Measurements from ENCODE around the gene MEN1.

The MEN1 gene

DNA sequence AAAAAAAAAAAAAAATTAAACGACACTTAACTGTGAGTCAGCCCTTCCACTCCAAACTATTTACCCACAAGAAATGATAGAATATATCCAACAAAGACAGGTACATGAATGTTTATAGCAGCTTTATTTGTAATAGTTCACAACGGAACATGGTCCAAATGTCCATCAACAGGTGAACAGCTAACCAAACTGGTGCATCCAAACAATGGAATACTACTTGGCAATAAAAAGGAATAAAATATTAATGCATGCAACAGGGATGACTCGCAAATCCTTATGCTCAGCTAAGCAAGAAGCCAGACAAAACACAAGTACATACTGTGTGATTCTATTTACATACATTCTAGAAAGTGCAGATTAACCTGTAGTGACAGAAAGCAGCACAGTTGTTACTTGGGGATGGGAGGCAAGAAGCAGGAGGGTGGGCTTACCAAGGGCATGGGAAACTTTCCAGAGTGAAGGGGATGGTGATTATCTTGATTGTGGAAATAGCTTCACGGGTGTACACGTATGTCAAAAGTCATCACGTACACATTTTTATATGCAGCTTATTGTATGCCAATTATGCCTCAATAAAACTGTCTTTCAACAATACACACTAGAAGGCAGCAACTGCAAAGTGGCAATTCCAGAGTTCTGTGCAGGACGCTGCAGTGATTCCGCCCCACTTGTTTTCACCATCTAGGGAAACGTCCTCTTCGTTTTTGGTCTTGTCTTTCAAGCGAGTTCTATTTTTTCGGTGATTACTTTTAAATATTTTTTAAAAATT lies 25.4 kb downstream of the MEN1 start:
- DNase-seq (ENCODE audit: low read depth) = no peak

- DNase-seq (ENCODE audit: low read depth) = peak; percentile 99
These were observed 31.7 kb downstream of the MEN1 start, which contains the start of gene SF1 for GRCh38 chr11:64778473-64779298. Gene SF1 (minus strand): TSS chr11:64778542. CDS start chr11:64778392, 150 bp downstream.

DNA sequence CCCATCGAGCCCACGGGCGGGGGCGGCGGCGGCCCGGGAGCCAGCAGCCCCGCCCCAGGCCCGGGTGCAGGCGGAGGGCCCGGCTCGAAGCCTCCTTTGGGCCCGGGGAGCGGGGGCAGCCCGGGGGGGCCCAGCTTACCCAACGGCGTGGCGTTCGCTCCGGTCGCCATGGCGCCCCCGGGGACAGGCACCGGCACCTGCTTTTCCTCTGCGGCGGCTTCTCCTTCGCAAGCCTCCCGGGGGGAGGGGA lies 32.2 kb downstream of the MEN1 start:
- no peak for DNase-seq (ENCODE audit: low read depth)

DNA sequence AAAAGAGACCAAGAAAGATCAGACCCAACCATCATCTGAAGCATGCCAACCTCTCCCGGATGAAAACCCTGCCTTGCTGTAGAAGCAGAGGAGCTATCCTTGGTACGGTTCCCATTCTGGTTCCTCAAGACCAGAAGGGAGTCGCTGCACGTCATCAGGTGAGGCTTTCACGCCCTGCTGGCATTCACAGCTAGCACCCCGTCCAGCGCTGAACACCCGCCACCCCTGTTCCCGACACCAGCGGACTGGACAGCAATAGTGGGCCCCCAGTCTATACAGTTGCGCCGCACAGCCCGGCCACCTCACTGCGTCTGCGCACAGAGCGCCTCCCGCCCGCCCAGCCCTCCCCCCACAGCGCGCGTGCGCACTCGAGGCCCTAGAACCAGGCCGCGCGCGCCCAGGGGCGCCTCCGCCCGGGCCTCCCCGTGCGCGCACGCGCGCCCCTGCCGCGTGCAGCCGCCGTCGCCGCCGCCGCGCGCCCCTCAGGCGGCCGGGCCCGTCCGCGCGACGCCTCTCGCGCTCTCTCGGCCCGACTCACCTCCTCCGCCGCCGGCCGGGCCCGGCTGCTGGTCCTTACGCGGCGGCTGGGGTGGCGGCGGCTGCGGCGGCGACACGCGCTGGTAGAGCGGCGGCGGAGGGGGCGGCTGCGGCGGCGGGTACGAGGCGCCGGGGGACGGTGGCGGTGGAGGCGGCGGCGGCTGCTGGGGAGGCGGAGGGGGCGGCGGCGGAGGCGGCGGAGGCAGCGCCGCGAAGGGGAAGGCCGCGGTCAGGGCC lies 32.7 kb downstream of the MEN1 start:
- peak; percentile 70 for DNase-seq (ENCODE audit: low read depth)

DNA sequence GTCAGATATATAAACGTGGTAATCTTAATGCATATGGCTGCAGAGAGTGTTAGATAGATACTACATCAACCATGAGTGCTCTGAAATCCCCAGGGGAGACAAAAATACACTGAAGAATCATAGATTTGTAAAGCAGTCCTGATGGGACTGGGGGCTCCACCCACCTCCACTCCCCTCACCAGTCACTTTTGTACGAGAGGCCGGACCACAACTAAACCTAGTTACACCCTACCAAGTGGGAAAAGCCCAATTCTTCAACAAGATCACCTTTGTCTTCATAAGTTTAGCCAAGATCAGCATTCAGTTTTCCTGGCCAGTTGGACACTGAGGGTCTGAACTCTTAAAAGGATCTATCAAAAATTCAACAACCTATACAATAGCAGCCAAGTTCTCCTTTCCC lies 33.5 kb downstream of the MEN1 start:
- DNase-seq (ENCODE audit: low read depth) = no peak

GRCh38 chr11:64776425-64776824 lies 33.9 kb downstream of the MEN1 start:
- no peak for DNase-seq (ENCODE audit: low read depth)

GRCh38 chr11:64774144-64774543 lies 36.2 kb downstream of the MEN1 start:
- DNase-seq (ENCODE audit: low read depth) = no peak

DNA sequence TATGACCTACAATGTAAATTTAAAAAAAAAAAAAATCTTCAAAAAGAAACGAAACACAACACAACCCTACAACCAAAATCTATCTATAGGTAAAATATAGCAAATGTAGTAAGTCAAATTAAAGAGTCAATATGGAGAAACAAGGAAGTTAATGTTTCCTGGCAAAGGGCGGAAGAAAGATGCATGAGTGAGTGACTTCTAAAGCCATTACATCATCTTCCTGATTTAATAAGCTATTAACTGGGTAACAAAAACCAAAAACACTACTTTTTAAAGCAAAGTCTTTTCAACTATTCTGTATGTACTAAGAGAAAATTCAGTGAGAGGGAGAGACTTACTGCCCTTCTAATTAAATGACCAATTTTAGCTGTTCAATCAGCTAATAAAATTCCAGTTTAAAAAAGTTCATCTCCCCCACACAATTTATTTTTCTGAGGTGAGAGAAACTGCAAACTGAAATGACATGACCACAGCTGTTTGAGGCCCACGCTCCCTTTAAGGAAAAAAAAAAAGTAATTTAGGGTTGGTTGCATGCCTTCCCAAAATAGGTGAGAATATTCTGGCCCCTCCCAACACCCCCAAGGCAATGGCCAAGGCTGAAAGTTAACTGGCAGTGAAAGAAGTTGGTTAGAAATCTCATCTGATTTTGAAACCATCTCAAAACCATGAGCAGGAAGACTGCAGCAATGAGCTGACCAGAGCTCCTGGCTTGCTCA lies 37.9 kb downstream of the MEN1 start:
- no peak for DNase-seq (ENCODE audit: low read depth)

GRCh38 chr11:64771861-64772260 lies 38.5 kb downstream of the MEN1 start:
- no peak for DNase-seq (ENCODE audit: low read depth)

DNA sequence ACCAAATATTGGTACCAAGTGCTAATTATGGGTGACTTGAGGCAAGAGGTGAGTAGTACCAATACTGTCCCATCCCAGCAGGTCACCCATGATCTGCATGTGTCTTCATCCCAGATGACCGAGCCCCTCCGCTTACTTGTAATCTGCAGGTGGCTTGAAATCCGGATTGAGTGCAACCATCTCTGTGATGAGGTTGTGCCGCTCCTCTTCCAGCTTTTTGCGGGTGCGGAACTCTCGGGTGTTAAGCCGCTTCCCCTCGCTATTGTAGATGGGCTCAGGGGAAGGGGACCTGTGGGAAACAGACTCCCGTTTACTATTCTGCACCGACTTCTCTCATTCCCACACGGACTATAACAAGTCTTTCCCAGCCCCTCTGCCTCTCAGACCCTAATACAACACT lies 40.2 kb downstream of the MEN1 start:
- no peak for DNase-seq (ENCODE audit: low read depth)

DNA sequence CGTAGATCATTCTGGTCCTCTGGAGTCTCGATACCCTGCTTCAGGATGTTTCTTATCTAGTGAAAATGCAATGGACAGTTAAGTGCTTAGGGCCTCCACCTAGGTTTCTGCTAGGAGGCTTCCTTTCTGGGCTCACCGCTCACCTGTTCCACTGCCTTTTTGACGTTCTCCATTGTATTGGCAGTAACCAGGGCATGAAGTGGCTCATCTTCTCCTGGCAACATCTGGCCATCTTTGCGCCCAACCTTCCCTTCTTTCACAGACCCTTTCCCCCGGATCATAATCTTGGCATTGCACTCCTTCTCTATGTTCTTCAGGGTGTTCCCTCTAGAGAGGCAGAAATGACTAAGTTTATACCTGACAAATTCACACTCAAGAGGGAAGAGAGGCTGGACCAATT lies 41.1 kb downstream of the MEN1 start:
- DNase-seq (ENCODE audit: low read depth) = no peak

DNA sequence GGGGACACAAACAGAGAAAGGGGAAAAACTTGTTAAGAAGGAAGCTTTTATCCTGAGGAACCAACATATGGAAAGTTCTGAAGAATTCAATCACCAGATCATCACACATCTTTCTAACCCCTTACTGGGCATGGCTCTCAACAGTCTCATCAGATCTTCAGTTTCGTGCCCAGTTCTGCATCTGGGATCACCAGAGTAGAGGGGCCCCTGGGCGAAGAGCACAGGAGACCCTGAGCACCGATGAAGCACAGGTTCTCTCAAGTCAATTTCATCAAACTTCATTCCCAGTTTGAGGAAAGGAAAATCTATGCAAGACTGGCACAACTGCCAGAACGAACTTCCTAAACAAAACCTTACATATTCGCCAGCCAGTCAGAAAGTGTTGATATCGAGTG lies 42.1 kb downstream of the MEN1 start:
- no peak for DNase-seq (ENCODE audit: low read depth)

DNA sequence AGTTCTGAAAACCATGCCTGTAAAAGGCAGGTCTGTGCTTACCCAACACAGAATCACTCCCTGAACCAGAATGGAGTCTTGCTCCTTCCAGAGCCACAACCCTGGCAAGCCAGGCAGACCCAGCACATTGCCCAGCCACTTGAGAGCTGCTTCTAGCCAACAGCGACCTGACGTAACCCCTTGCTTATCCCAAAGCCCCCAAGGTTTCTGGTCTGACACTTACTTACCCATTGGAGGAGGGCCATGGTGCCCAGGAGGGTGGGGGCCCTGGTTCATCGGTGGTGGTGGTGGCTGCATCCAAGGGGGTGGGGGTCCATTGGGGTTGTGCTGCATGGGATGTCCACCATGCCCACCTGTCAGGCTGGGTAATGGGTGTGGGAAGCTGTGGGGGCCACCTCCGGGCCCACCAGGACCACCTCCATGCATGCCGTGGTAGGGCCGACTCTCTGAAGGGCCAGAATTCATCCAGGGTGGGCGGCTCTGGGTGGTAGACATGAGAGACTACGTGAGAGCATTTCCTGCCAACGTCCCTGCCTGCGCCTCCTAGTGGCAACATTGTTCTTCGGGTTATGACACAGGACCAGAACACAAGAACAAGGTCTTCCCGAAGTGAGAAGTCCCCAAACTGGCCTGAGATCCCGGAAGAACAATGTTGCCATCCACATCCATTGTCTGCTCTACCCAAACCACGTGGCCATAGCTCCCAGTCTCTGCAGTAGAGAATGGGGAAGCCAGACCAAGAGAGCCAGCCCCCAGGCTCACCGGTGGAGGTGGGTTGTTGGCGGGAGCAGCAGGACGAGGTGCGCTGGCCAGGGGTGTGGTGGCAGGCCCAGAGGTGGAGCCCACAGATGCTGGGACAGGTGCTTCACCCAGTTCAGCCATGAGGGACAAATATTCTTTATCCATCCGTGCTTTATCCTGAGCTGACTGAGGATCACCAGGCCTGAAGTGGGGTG lies 42.7 kb downstream of the MEN1 start:
- DNase-seq (ENCODE audit: low read depth) = peak; percentile 83

DNA sequence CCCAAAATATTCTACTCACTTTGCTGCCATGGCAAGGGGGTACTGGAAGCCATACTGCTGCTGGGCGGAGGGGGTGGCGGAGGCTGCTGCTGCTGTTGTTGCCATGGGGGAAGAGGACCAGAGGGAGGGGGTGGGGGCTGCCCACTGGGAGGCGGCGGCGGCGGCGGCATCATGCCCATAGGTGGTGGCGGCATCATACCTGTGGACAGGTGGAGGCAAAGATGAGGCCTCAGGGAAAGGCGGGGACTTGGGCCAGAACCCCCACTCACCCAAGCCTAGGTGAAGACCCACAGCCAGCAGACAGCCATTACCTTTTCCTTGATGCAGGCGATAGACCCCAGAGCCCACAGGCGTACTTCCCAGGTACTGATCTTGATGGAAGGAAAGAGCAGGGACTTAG lies 43.5 kb downstream of the MEN1 start:
- no peak for DNase-seq (ENCODE audit: low read depth)

DNA sequence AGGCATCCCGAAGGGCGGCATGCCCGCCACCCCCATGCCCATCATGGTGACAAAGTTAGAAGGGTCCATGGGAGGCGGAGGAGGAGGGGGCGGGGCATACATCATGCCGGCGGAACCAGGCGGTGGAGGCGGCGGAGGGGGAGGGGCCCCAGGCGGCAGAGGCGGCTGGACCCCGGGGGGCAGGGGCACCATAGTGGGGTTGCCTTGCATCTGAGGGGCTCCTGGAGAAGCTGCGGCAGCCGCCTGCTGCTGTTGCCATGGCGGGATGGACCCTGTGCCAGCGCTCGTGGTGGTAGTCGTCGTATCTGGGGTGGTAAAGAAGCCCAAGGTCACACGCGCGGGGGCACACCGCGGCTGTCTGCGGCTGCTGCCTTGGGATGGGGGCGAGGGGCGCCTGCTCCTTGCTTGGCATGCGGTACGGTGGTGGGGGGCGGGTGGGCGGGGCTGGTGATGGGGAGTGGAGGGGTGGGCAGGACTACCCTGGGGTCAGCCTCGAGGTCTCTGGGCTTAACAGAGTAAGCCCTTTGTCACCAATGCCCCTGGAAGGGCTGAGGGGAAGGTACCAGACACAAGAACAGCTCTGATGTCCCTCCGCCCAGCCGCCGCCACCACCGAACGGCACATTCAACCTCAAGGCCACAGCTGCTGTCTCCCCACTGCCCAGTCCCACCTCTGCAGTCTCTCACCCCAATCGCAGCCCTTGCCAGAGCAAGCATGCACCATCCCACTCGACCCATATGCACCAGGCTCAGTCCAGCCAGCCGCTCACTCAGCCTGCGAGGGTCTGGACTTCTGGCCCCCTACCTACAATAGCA lies 44.3 kb downstream of the MEN1 start:
- DNase-seq (ENCODE audit: low read depth) = no peak

DNA sequence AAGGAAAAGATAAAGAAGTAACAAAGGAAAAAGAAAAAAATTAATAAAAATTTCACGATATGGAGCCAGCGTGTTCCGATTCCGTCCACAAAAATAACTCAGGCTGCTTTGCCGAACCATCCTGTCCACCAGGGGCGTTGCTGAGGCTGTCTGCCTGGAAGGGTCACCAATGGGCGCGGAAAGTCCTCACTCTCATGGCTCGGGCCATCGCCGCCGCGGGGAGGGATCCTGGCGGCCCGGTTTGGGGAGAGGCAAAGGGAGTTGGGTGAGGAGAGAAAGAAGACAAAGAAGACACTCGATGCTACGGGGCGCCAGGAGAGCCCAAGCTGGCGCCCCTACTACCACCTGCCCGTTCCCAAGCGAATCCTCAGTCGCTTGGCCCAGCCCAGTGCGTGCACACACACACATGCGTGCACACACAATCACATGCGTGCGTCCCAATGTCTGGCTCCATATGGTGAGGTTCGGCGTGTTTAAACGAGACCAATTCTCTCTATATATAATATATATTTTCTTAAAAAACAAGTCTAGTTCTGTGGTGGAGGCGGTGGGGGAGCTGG lies 45.0 kb downstream of the MEN1 start:
- no peak for DNase-seq (ENCODE audit: low read depth)

- no peak for DNase-seq (ENCODE audit: low read depth)
These were observed 45.6 kb downstream of the MEN1 start for GRCh38 chr11:64764753-64765152.

DNA sequence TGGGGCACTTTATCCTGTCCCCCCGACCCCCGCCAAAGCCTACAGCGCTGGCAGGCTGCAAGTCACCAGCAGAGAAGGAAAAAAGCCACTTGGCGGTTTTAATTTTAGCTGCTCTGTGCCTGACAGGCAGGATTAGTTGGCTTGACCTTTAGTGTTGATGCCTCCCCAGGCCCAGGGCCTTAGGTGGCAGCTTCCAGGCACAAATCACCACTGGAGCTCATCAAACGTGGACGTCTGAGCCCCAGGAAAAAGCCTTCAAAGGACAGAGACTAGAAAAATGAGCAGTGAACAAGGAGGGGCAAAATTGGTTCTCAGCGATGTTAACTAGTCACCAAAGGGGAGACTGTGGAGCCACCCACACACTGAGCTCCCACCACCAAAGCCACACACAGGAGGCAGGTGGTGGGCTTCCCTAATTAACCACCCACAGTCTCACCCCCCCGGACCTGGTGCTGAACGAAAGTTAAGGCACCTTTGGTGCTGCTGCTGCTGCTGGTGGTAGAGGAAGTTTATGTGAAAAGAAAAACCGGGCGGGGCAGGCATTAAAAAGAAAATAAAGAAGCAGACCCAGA lies 46.2 kb downstream of the MEN1 start:
- peak; percentile 53 for DNase-seq (ENCODE audit: low read depth)

GRCh38 chr11:64763526-64764039 lies 46.8 kb downstream of the MEN1 start:
- DNase-seq (ENCODE audit: low read depth) = no peak
